Measurements from ENCODE around the gene VGLL1.

DNA sequence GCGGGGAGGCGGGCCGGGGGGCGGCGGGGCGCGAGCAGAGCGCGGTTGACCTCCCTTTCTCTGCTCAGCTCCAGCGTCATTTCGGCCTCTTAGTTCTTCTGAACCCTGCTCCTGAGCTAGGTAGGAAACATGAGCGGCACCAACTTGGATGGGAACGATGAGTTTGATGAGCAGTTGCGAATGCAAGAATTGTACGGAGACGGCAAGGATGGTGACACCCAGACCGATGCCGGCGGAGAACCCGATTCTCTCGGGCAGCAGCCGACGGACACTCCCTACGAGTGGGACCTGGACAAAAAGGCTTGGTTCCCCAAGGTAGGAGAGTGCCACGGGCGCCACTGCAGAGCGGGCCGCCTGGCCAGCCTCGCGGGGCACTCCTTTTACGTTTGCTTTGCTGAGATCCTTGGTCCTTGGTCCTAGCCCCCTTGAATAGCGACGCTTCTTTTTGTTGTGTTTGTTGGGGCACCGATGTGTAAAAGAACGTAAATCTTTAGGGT lies 34.4 kb upstream of the VGLL1 start, which contains the start of gene HTATSF1:
- TF ChIP-seq, protein P1, sequence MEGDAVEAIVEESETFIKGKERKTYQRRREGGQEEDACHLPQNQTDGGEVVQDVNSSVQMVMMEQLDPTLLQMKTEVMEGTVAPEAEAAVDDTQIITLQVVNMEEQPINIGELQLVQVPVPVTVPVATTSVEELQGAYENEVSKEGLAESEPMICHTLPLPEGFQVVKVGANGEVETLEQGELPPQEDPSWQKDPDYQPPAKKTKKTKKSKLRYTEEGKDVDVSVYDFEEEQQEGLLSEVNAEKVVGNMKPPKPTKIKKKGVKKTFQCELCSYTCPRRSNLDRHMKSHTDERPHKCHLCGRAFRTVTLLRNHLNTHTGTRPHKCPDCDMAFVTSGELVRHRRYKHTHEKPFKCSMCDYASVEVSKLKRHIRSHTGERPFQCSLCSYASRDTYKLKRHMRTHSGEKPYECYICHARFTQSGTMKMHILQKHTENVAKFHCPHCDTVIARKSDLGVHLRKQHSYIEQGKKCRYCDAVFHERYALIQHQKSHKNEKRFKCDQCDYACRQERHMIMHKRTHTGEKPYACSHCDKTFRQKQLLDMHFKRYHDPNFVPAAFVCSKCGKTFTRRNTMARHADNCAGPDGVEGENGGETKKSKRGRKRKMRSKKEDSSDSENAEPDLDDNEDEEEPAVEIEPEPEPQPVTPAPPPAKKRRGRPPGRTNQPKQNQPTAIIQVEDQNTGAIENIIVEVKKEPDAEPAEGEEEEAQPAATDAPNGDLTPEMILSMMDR (optimal IDR thresholded peaks at IDR 0.05 in 1 of 3, IDR thresholded peaks at IDR 0.05 in 1 of 3, conservative IDR thresholded peaks at IDR 0.05 in 1 of 3; ENCODE audit: extremely low read depth in 1 of 3, insufficient read depth in 2 of 3, low read length in 3 of 3), result no peak
- TF ChIP-seq EZH2 (IDR thresholded peaks at IDR 0.05; ENCODE audit: low read length), result no peak
